Embryonic facial prominence (tissue), 1 donor: ENCODE data around the gene LTN1.
"Not testable (repeated sequence)": the region's sequence is repeated elsewhere in the genome, so short reads cannot be mapped to it uniquely, and the experiment has no call there.

Experiments used
- DNase-seq: peaks from one replicate; pipeline ENCODE4 v3.0.0-alpha.2; 2016; ENCODE audit errors: extremely low spot score

LTN1 gene

GRCh38 chr21:28982637-28983036, 10.0 kb downstream of the LTN1 start:
- DNase-seq: no peak

DNA sequence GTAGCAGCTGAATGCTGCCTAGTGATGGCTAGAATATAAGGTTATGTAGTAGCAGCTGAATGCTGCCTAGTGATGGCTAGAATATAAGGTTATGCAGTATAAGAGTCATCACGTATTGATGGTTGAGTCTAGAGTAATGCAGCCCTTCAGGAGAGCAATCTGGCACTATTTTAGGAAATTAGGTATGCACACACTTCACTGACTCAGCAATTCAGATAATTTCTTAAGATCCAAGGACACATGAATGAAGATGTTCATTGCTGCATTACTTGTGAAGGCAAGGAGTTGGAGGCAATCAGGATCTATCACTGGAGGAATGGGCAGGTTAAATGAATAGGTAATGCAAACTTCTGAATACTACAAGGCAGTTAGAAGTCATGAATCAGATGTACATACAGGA, 13.6 kb downstream of the LTN1 start:
- no peak for DNase-seq

DNA sequence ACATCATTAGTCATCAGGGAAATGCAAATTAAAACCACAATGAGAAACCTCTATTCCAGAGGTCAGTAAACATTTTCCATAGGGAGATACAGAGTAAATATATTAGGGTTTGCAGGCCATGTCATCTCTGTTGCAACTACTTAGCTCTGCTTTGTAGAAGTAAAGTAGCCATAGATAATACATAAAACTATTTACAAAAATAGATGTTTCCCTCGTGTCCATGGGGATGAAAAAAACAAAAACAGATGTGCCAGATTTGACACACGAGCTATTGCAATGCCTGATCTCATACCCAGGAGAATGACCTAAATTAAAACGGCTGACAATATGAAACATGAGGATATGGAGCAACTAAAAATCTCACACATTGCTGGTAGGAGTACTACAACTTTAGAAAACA, 17.3 kb downstream of the LTN1 start:
- DNase-seq: no peak

DNA sequence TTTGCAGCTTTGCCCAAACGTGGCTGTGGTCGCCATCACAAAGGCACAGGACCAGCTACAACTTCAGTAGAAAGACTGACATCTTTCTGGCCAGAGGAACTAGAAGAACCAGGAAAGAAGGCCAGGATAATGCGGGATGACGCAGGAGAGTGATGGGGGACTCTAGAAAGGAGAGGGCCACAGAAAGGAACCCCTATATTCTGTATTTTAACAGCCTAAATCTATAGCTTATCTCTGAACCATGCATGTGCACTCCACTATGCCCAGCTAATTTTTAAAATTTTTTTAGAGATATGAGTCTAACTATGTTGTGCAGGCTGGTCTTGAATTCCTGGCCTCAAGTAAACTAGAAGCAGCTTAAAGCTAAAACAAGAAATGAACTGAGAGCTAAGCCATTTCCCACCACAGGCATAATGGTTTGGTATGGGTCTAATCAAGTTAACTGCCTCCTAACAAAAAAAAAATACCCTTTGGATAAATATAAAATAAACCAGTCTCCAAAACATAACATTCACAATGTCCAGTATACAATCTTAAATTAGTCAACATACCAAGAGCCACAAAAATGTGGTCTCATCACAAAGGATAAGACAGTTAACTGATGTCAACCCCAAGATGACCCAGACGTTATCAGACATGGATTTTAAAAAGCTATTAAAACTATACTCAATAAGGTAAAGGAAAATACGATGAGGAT, 18.0 kb downstream of the LTN1 start:
- DNase-seq: no peak

- no peak for DNase-seq
Measured at GRCh38 chr21:28972398-28972797, 20.3 kb downstream of the LTN1 start.

- DNase-seq: no peak
Measured at GRCh38 chr21:28971171-28971570, 21.5 kb downstream of the LTN1 start.

DNA sequence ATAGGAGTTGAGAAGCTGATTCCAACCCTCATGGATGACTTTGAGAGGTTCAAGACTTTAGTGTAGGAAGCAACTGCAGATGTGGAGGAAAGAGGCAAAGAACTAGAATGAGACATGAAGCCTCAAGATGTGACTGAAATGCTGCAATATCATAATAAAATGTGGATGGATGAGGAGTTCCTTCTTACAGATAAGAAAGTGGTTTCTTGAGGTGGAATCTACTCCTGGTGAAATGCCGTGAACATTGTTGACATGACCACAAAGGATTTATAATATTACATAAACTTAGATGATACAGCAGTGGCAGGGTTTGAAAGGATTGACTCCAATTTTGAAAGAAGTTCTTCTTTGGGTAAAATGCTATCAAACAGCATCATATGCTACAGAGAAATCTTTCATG, 28.8 kb downstream of the LTN1 start:
- DNase-seq: no peak

DNA sequence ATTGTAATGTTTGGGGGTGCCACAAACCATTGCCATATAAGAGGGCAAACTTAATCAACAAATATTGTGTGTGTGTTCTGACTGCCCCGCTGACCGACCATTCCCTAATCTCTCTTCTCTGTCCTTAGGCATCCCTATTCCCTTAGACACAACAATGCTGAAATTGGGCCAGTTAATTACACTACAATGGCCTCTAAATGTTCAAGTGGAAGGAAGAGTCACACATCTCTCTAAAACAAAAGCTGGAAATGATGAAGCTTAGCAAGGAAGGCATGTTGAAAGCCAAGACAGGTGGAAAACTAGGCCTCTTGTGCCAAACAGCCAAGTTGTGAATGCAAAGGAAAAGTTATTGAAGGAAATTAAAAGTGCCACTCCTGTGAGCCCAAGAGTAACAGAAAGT, 30.2 kb downstream of the LTN1 start:
- DNase-seq: no peak

DNA sequence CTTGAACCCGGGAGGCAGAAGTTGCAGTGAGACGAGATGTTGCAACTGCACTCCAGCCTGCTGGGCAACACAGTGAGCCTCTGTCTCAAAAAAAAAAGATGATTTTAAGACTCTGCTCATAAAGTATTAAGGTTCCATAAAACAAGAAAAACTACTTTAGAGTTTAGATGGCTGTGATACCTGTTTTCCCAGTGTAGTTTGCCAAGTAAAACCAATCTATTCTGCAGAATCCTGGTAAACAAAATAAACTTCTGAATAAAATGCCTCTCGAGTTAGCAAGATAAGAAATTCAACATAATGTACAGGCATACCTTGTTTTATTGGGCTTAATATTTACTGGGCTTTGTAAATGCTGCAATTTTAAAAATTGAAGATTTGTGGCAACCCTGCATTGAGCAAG, 30.8 kb downstream of the LTN1 start:
- no peak for DNase-seq

DNA sequence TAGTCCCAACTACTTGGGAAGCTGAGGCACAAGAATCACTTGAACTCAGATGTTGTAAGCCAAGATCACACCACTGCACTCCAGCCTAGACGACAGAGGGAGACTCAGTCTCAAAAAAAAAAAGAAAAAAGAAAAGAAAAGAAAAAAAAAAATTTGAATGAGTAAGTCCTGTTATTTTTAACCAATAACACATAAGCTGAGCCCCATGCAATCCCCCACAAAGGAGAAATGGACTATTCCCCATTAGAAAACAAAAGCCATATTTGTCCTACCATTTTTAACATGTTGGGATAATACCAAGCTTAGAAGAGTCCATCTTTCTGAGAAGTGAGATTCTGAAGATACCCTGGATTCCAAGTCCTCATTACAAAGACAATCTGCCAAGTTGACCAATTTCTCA, 32.4 kb downstream of the LTN1 start:
- DNase-seq: no peak

GRCh38 chr21:28959367-28960099, 33.1 kb downstream of the LTN1 start:
- no peak for DNase-seq

- no peak for DNase-seq
Measured at GRCh38 chr21:28953247-28953646, 39.4 kb downstream of the LTN1 start.

DNA sequence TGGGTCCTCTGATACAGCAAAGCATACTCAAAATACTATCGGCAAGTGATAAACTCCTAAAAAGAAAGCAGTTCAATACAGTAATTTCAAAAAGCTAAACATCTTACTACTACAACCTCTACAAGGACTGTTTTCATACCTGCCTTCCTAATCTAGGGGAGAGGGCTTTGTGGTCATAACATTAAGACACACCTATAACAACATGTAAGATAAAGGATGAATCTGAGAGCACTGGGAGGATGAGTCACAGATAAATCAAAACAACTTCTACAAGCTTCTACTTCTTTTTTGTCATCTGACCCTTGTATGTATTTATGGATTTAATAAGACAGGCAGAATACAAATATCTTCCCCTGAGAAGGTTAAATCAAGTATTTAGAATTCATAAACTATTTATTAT, 40.0 kb downstream of the LTN1 start:
- no peak for DNase-seq

- DNase-seq: no peak
Measured at GRCh38 chr21:28949318-28949717, 43.4 kb downstream of the LTN1 start.

DNA sequence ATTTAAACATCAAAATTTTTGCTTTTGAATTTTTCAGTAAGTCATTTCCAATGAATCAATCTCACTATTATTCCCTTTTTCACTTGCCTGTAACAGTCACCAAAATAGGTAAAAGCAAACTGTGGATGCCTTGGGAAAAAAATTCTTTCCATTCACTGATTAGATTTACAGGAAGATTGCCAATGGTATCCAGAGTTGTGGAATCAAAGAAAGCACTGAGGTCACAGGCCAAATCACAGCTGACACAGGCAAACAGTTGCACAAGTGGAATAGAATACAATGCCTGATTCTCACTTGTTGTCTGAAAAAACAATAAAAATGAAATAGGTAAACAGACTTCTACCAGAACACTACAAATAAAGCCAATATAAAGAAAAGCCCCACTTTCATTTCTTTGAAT, 48.4 kb downstream of the LTN1 start:
- DNase-seq: no peak

DNA sequence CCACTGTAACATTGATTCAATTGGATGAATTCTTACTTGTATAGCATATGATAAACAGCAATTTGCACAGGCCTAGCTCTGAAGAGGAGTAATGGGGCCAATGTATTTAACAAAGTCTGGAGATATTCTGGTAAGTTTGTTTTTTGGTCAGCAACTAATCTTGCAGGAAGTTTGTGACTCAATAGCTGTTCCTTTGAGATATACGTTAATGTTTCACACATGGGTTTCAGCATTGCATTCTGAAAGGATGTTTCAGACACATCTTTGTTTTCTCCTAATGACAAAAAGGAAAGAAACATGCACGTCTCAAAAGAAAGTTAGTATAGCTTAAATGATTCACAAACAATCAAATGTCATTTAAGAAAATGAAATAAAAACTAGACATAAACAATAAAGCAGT, 49.0 kb downstream of the LTN1 start:
- DNase-seq: no peak

DNA sequence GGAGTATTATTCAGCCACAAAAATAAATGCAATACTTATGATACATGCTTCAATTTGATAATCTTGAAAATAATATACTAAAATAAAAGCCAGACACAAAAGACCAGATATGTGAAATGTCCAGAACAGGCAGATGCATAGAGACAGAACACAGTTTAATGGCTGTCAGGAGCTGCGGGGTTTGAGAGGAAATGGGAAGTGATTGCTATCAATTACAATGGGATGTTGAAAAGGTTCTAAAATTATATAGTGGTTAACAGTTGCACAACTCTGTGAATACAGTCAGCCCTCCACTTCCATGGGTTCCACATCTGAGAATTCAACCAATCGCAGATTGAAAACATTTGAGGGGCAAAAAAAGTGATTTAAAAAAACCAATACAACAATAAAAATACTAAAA, 54.0 kb downstream of the LTN1 start:
- no peak for DNase-seq

GRCh38 chr21:28937737-28938136, 54.9 kb downstream of the LTN1 start:
- DNase-seq: no peak

- no peak for DNase-seq
Measured at GRCh38 chr21:28936721-28937120, 56.0 kb downstream of the LTN1 start.

- DNase-seq: no peak
Measured at GRCh38 chr21:28936036-28936435, 56.6 kb downstream of the LTN1 start.

DNA sequence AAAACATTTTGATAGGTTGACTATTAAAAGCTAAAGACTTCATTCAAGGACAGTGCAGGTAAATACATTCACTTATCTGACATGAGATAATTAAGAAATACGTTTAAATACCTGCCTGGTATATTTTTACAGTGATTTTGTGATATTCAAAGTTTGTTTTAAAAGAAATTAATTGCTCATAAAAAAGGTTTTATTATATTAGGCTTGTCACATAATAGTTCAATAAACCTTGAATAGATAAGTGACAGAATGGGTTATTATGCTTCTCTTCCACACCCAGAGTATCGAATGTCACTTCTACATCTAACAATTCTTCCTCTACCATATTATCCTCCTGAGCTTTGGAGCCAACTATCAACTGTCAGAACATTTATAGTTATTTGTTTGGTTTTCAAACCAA, 60.0 kb downstream of the LTN1 start:
- DNase-seq: no peak

DNA sequence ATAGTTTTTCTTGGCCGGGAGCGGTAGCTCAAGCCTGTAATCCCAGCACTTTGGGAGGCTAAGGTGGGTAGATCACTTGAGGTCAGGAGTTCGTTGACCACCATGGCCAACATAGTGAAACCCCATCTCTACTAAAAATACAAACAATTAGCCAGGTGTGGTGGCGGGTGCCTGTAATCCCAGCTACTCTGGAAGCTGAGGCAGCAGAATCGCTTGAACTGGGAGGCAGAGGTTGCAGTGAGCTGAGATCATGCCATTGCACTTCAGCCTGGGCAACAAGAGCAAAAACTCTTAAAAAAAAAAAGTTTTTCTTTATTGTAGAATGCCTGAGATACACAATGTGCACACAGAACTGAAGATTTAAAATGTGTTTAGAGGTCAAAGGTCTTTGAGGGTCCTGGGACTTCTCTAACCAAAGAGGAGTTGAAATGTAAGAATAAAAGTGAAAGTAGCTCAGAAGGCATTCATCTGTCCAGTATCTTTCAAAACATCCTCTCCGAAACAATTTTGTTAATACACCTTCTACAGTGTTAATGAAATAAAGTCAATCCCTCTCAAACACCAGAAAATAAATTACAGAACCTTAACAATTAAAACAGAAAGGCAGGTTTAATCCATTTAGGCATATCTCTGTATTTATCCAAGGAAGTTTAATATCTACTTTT, 60.8 kb downstream of the LTN1 start:
- DNase-seq: not testable (repeated sequence)
